ENCODE data around the gene ZNF740.

The ZNF740 gene

GRCh38 chr12:53190108-53190729, 9.7 kb downstream of the ZNF740 start (continued):
- TF ChIP-seq FEZF1 (tag by site-specific recombination; IDR thresholded peaks at IDR 0.05) (no peak), ZBTB17 (tag by site-specific recombination; IDR thresholded peaks at IDR 0.05) (no peak), ZNF423 (tag by site-specific recombination; IDR thresholded peaks at IDR 0.05) (no peak), OSR2 (tag by site-specific recombination; IDR thresholded peaks at IDR 0.05) (0 out of 2 replicates have a peak, but pooled peaks have one; percentile 12), ZNF350 (tag by site-specific recombination; IDR thresholded peaks at IDR 0.05) (no peak), ZNF704 (tag by site-specific recombination; IDR thresholded peaks at IDR 0.05) (no peak), ZIC2 (tag by site-specific recombination; IDR thresholded peaks at IDR 0.05) (peak; percentile 69), SCRT2 (tag by site-specific recombination; IDR thresholded peaks at IDR 0.05) (peak; percentile 86), KLF8 (tag by site-specific recombination; IDR thresholded peaks at IDR 0.05) (no peak), ZNF560 (tag by site-specific recombination; IDR thresholded peaks at IDR 0.05; ENCODE audit: borderline replicate concordance) (no peak), ZNF202 (tag by site-specific recombination; IDR thresholded peaks at IDR 0.05; ENCODE audit: borderline replicate concordance) (no peak), REPIN1 (tag by site-specific recombination; IDR thresholded peaks at IDR 0.05; ENCODE audit: low read depth) (no peak), HOXA7 (CRISPR knock-in tag; IDR thresholded peaks at IDR 0.05; ENCODE audit: borderline replicate concordance) (no peak), ZNF777 (tag by site-specific recombination; IDR thresholded peaks at IDR 0.05; ENCODE audit: borderline replicate concordance) (no peak), ZNF398 (tag by site-specific recombination; IDR thresholded peaks at IDR 0.05) (no peak), ZNF157 (tag by site-specific recombination; IDR thresholded peaks at IDR 0.05) (no peak), ZNF645 (tag by site-specific recombination; IDR thresholded peaks at IDR 0.05) (no peak), ZNF391 (tag by site-specific recombination; IDR thresholded peaks at IDR 0.05; ENCODE audit: borderline replicate concordance, low read depth) (no peak), ZNF510 (tag by site-specific recombination; IDR thresholded peaks at IDR 0.05; ENCODE audit: insufficient replicate concordance) (no peak), ZNF544 (tag by site-specific recombination; IDR thresholded peaks at IDR 0.05) (no peak), ZXDB (tag by site-specific recombination; IDR thresholded peaks at IDR 0.05) (no peak), ZNF37A (tag by site-specific recombination; IDR thresholded peaks at IDR 0.05) (no peak), ZNF707 (tag by site-specific recombination; IDR thresholded peaks at IDR 0.05) (no peak)

GRCh38 chr12:53191096-53191884, 10.8 kb downstream of the ZNF740 start:
- POLR2A ChIA-PET, result interaction anchor here (0.9 to 2.3 kb wide), 2 partner anchors 11 kb away, joined by 5 to 9 read pairs; partner anchors contain the start of genes CSAD and ZNF740
- Histone ChIP-seq H3K9me3 (ENCODE audit: control insufficient read depth, insufficient read depth, low read depth, low read length) (no peaks in the 10 kb centered on the region), H3K4me3 (ENCODE audit: low read depth, low read length) (no peak overlapping the region), H3K4me1 (ENCODE audit: control insufficient read depth, insufficient read depth, low read length) (no peaks in the 10 kb centered on the region), H3K36me3 (ENCODE audit: control insufficient read depth in 2 of 2, insufficient read depth in 1 of 2, low read length in 2 of 2) (peaks cover 4 to 50% of the 10 kb centered on the region in 2 experiments; a peak in 2 of 3 replicates), H3K27ac (ENCODE audit: extremely low read depth, low read depth, low read length) (no peak overlapping the region)
- CTCF ChIA-PET, result interaction anchor here (0.6 to 7.5 kb wide), 7 partner anchors 10 to 111 kb away, joined by 3 to 94 read pairs (median 3); partner anchors contain the start of genes CSAD and ZNF740
- no peak for TF ChIP-seq ZNF629 (tag by site-specific recombination; IDR thresholded peaks at IDR 0.05)
- TF ChIP-seq ZNF521 (tag by site-specific recombination; IDR thresholded peaks at IDR 0.05), result no peak
- TF ChIP-seq ZNF791 (tag by site-specific recombination; IDR thresholded peaks at IDR 0.05), result no peak
- no peak for TF ChIP-seq ZFP37 (tag by site-specific recombination; IDR thresholded peaks at IDR 0.05)
- TF ChIP-seq ZNF184 (tag by site-specific recombination; IDR thresholded peaks at IDR 0.05), result no peak
- no peak for TF ChIP-seq ZNF639 (tag by site-specific recombination; IDR thresholded peaks at IDR 0.05)
- TF ChIP-seq BCL11A (tag by site-specific recombination; IDR thresholded peaks at IDR 0.05; ENCODE audit: low read depth), result no peak
